B cell (primary cell): Measurements from ENCODE around the gene STARD10. TPM values are rescaled to one million over a fixed set of nuclear protein-coding genes. Genes with fewer than 3 reads are reported as not detected.

Source experiments
- ATAC-seq: fragments of 200-7000 bp; cut with Tn5 transposase; one replicate; pipeline ENCODE4 v1.10.0; 2021; ENCODE audit warnings: low read depth, mild to moderate bottlenecking, moderate number of reproducible peaks, moderate library complexity
- CTCF ChIA-PET: fragments of 350-600 bp; sonication (Branson Sonifier 250); formaldehyde crosslinking; loops from one replicate; lab custom pipeline; 2021; ENCODE audit warnings: antibody characterized with exemption, inconsistent platforms; lab: Charles Lee
- POLR2A ChIA-PET: fragments of 350-600 bp; sonication (Branson Sonifier 250); formaldehyde crosslinking; loops from one replicate; lab custom pipeline; 2021; ENCODE audit warnings: antibody characterized with exemption; lab: Charles Lee
- DNase-seq: peaks from one replicate; pipeline ENCODE4 v3.0.0; 2013
- H2AFZ ChIP-seq: 2 replicates; pipeline ENCODE4 v1.6.1; 2012; ENCODE audit warnings: mild to moderate bottlenecking, low read depth, low read length; ENCODE audit not compliant: insufficient read depth, poor library complexity, severe bottlenecking
- H3K27ac ChIP-seq, 2 donors: 1 replicate in 1 of 2; 2 replicates in 1 of 2; pipeline ENCODE4 v1.5.1; 2012 to 2013; ENCODE audit warnings: low read length in 2 of 2, mild to moderate bottlenecking in 2 of 2, moderate library complexity in 1 of 2
- H3K27me3 ChIP-seq, 4 experiments: fragments of 200-600 bp in 1 of 4; sonication (generic) in 1 of 4; replicated peaks in 1 of 4; 1 replicate in 2 of 4; 2 replicates in 2 of 4; pipeline versions ENCODE4 v1.6.1 to v1.7.0; 2013 to 2016; ENCODE audit warnings: low read length in 3 of 4, mild to moderate bottlenecking in 2 of 4, mixed read lengths in 1 of 4, moderate library complexity in 1 of 4; ENCODE audit not compliant: insufficient read depth in 4 of 4, control insufficient read depth in 3 of 4; ENCODE audit errors: control extremely low read depth in 1 of 4
- H3K36me3 ChIP-seq, 2 experiments: replicated peaks in 1 of 2; 1 replicate in 1 of 2; 2 replicates in 1 of 2; pipeline versions ENCODE4 v1.6.1 to v1.7.1; 2013; ENCODE audit warnings: low read length in 1 of 2; ENCODE audit not compliant: insufficient read depth in 2 of 2, control insufficient read depth in 1 of 2; ENCODE audit errors: control extremely low read depth in 1 of 2, extremely low read depth in 1 of 2
- H3K4me1 ChIP-seq, 2 donors: fragments of 200-600 bp in 1 of 2; sonication (generic) in 1 of 2; 1 replicate in 1 of 2; 2 replicates in 1 of 2; pipeline versions ENCODE4 v1.5.1 to v1.6.1; 2013 to 2017; ENCODE audit warnings: low read length in 2 of 2; ENCODE audit not compliant: control insufficient read depth in 2 of 2, insufficient read depth in 2 of 2
- H3K4me2 ChIP-seq: replicated peaks from 2 replicates; pipeline ENCODE3; 2012; ENCODE audit warnings: mild to moderate bottlenecking, low read depth, low read length; ENCODE audit not compliant: poor library complexity, severe bottlenecking
- H3K4me3 ChIP-seq, 5 experiments: fragments of 200-600 bp in 1 of 5; sonication (generic) in 1 of 5; 1 replicate in 3 of 5; 2 replicates in 2 of 5; pipeline versions ENCODE4 v1.5.1 to v1.7.0; 2011 to 2016; ENCODE audit warnings: low read length in 4 of 5, mild to moderate bottlenecking in 4 of 5, low read depth in 2 of 5, control low read depth in 1 of 5, moderate library complexity in 1 of 5; ENCODE audit not compliant: insufficient read depth in 1 of 5; ENCODE audit errors: control extremely low read depth in 1 of 5, extremely low read depth in 1 of 5
- H3K79me2 ChIP-seq: fragments of 200-600 bp; sonication (generic); one replicate; pipeline ENCODE4 v1.6.0; 2016; ENCODE audit warnings: low read length; ENCODE audit not compliant: control insufficient read depth, insufficient read depth
- H3K9ac ChIP-seq: fragments of 200-600 bp; sonication (generic); 2 replicates; pipeline ENCODE4 v1.6.1; 2017; ENCODE audit warnings: mild to moderate bottlenecking, low read length, moderate library complexity
- H3K9me3 ChIP-seq, 3 donors: one replicate each; pipeline versions ENCODE4 v1.6.1 to v1.7.1; 2013; ENCODE audit warnings: low read length in 2 of 3; ENCODE audit not compliant: control insufficient read depth in 2 of 3, insufficient read depth in 1 of 3; ENCODE audit errors: control extremely low read depth in 1 of 3
- H4K20me1 ChIP-seq: 2 replicates; pipeline ENCODE4 v1.6.0; 2012; ENCODE audit warnings: mild to moderate bottlenecking, low read length; ENCODE audit not compliant: insufficient read depth, control insufficient read depth, poor library complexity, severe bottlenecking
- H3K27ac Mint-ChIP-seq: one replicate; pipeline ENCODE4 v1.8.0; 2021; ENCODE audit warnings: mixed read lengths
- H3K27me3 Mint-ChIP-seq: one replicate; pipeline ENCODE4 v1.8.0; 2021; ENCODE audit warnings: mixed read lengths
- H3K4me1 Mint-ChIP-seq: one replicate; pipeline ENCODE4 v1.8.0; 2021; ENCODE audit warnings: mixed read lengths
- H3K4me3 Mint-ChIP-seq: one replicate; pipeline ENCODE4 v1.8.0; 2021; ENCODE audit warnings: mixed read lengths
- H3K9me3 Mint-ChIP-seq: one replicate; pipeline ENCODE4 v1.8.0; 2022; ENCODE audit warnings: mixed read lengths; ENCODE audit not compliant: insufficient read depth
- CTCF ChIP-seq: fragments of 200-600 bp; IDR thresholded peaks from one replicate; pipeline ENCODE4 v1.8.0; 2022; ENCODE audit warnings: antibody characterized with exemption, mild to moderate bottlenecking
- EZH2 ChIP-seq: IDR thresholded peaks from 2 replicates; pipeline ENCODE4 v1.6.1; 2012; ENCODE audit warnings: borderline replicate concordance, low read depth, mild to moderate bottlenecking, moderate library complexity, low read length; ENCODE audit not compliant: insufficient read depth, poor library complexity, severe bottlenecking
- WGBS: methylation state at CpG from one replicate; pipeline ENCODE4 v1.1.5; 2013; ENCODE audit warnings: missing lambda C conversion rate; ENCODE audit not compliant: insufficient coverage; 5-methylcytosine and 5-hydroxymethylcytosine counted together
- intact Hi-C: fragments of 100-400 bp; cut with micrococcal nuclease; formaldehyde crosslinking; loops from one replicate; pipeline ENCODE4 v1.10.0; 2022
- polyA plus RNA-seq: library from polyadenylated mRNA; depleted of rRNA; stranded (reverse); fragments of >200 nt; gene quantifications from 2 replicates; pipeline ENCODE4 v1.2.3, GENCODE V29; 2012
- total RNA-seq, 2 donors: library from RNA; stranded (reverse); fragments of 120-200 nt in 1 of 2; gene quantifications; 1 replicate in 1 of 2; 2 replicates in 1 of 2; pipeline versions ENCODE4 v1.2.3 to v1.2.4, GENCODE V29; 2013 to 2022

Gene STARD10
- total and polyA plus RNA-seq, 2 donors (not counting 1 experiment from before 2014, with no cell fraction given), result 37.5 to 39.2 TPM

GRCh38 chr11:72776117-72776843 lies 17.6 kb downstream of the STARD10 start:
- Histone ChIP-seq H3K79me2 (peaks cover 28% of the 10 kb centered on the region), H3K4me3 (no peak overlapping the region), H3K9me3 (no peaks in the 10 kb centered on the region), H3K4me1 (peaks cover 16 to 19% of the 10 kb centered on the region in 2 donors), H3K27me3 (no peaks in the 10 kb centered on the region), H3K27ac (no peak overlapping the region), H3K36me3 (no peaks in the 10 kb centered on the region), H4K20me1 (peaks cover 17% of the 10 kb centered on the region), H2AFZ (no peak overlapping the region), H3K4me2 (no peak overlapping the region), H3K9ac (no peak overlapping the region)
- Mint-ChIP-seq H3K4me1 (peaks cover 22% of the 10 kb centered on the region), H3K4me3 (no peak overlapping the region), H3K27ac (peak overlapping the region; percentile 26), H3K9me3 (no peaks in the 10 kb centered on the region), H3K27me3 (no peaks in the 10 kb centered on the region)
- 91% methylated on average over 9 of the region's 9 CpGs for WGBS
- no peak for ATAC-seq
- CTCF ChIA-PET, result interaction anchor here (1.0 to 1.1 kb wide), 2 partner anchors 51 kb away, joined by 3 to 5 read pairs; no protein-coding TSS in a partner anchor
- TF ChIP-seq EZH2 (no peak), CTCF (no peak)
- POLR2A ChIA-PET, result no interaction called here
- intact Hi-C loops, result no loop called here
- DNase-seq, result no peak
